Renal cortex interstitium (tissue), 11 donors: ENCODE data around the gene SPOCK2. TPM values are rescaled to one million over a fixed set of nuclear protein-coding genes. Genes with fewer than 3 reads are reported as not detected.
"Not testable (repeated sequence)": the region's sequence is repeated elsewhere in the genome, so short reads cannot be mapped to it uniquely, and the experiment has no call there.

Experiments
- DNase-seq, 11 donors: peaks; one replicate each; pipeline ENCODE4 v3.0.0-alpha.2; 2013; ENCODE audit warnings: low read depth in 9 of 11, low spot score in 4 of 11; ENCODE audit errors: extremely low read depth in 1 of 11
- polyA plus RNA-seq, 3 donors: library from polyadenylated mRNA; unstranded; fragments of 120-200 nt; gene quantifications; one replicate each; pipeline ENCODE4 v1.2.1, GENCODE V29; 2013; ENCODE audit not compliant: insufficient read length in 3 of 3

The SPOCK2 gene
- polyA plus RNA-seq, 3 donors = 119 to 151 (median 140) TPM

GRCh38 chr10:72110673-72111401 lies 22.5 kb upstream of the SPOCK2 start:
- DNase-seq = no peak

DNA sequence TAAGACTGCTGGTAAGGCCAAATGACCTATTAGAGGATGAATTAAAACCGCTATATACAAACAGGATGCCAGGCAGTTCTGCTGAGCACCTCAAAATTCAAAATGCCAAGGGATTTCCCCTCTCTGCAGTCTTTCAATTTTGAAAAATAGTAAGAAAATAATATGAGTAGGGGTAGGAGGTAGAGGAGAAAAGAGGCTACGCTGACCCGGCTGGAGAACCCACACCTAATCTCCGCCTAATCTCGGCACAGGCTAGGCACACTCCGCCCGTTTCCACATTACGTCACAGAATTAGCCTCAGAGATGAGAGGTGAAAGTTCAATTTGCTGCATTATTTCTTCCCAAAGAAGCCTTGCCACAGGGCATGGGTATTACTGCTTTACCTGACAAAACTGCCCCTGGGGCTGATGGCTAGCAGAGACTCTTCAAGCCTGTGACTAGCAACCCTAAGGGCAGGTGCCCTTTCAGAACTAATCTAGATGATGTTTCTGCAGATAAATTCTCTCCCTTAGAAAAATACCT lies 21.3 kb upstream of the SPOCK2 start:
- DNase-seq = no peak

DNA sequence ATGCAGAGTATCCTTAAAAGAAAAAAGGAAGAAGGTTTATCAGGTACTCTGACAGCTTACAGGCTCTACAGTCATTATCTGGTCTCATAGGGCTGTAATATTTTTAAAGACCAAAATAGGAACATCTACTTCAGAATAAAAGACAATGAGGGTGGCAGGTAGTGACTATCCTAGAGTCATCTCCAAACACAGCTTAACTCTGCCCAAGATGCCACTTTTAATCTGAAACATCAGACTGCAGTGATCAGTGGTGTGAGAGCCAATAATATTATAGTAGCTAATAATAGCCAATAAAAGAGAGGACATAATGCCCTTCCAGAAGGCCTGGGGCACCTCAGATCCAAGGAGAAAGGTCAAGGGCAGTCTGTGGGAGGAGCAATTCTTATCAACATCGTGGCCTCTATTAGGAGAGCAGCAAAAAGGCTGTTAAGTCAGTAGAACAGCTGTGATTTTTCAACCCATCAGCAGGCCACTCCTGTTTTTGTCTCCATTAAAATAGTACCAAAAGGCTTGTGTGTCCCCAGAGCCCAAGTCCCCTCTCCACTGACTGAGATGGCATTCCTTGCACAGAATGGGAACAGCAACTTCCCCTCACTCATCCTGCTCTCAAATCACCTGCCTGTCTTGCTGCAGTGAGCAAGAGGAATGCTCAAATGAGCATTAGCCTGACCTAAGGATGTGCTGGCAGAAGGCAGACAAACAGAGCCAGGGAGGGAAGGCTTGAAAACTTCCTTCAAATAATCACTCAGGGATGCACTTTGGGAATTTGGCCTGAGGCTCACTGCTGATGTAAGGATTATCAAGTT lies 20.7 kb upstream of the SPOCK2 start:
- peak in 2 of 11 donors; percentile 28 to 38 for DNase-seq

DNA sequence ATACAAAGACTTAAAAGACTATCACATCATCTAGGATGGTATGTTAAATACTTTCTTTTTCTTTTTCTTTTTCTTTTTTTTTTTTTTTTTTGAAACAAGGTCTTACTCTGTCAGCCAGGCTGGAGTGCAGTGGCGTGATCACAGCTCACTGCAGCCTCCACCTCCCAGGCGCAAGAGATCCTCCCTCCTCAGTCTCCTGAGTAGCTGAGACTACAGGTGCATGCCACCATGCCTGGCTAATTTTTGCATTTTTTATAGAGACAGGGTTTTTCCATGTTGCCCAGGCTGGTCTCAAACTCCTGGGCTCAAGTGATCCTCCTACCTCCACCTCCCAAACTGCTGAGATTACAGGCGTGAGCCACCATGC lies 19.6 kb upstream of the SPOCK2 start:
- DNase-seq = not testable (repeated sequence)

DNA sequence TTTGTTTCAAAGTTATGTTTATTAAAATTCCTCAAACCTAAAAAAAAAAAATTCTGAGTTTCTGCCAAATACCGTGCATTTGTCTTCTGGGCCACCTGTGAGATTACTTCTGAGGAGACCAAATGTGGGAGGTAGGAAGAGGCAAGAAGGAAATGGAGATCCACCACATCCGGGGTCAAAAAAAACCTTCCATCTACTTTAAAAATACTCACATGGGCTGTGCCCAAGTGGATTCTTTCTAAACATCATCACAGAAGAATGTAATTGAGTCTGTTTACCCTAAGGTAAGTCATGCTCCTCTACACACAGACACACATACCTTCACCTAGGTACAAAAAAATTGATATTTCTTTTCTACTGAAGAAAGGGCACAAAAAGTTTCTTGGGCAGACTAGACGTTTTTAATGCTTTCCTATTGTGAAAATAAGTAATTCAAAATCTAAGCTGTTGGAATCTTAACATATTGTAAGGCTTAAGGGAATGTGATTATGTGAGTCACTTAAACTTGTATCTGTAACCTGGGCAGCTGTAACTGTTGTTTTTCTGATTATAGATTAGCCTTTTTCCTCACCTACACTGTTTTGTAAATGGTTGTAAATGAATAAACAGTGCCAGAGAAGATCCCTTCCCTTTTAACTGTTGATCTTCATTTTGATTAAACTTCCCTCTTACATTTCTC lies 19.1 kb upstream of the SPOCK2 start:
- no peak for DNase-seq

GRCh38 chr10:72106896-72107295 lies 18.5 kb upstream of the SPOCK2 start:
- no peak for DNase-seq

DNA sequence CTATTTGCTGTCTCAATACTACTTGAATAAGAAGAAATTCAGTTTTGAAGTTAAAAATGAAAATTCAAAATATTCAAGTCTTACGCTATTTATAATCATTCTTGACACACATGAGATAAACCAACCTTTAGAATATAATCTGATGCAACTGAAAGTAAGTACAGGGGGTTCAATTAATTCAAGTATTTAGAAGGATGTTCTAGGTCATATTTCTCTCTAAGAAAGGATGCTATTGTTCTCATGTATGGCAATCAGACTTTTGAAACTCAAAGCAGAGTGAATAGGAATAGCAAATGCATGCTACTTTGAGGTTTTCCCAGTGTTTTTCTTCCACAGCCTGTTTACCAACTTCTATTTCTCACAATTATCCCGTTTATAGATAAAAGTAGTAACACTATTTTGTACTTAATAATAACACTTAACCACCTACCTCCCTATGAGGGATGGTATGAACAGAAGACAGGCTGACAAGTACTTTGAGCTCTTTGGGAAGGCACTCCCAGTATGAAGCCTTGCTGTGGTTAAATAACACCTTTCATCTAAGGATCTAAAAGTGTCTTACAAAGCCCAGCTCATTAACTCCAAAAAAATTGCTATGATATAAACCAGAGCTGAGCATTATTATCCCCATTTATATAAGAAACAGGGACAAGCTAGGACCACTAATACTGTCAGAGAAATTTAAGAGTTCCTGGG lies 18.0 kb upstream of the SPOCK2 start:
- no peak for DNase-seq

- no peak for DNase-seq
These were observed 17.4 kb upstream of the SPOCK2 start for GRCh38 chr10:72105710-72106109.

GRCh38 chr10:72105098-72105475 lies 16.7 kb upstream of the SPOCK2 start:
- no peak for DNase-seq

GRCh38 chr10:72104472-72105097 lies 16.2 kb upstream of the SPOCK2 start:
- no peak for DNase-seq

GRCh38 chr10:72099600-72099921 lies 11.2 kb upstream of the SPOCK2 start:
- DNase-seq = no peak

DNA sequence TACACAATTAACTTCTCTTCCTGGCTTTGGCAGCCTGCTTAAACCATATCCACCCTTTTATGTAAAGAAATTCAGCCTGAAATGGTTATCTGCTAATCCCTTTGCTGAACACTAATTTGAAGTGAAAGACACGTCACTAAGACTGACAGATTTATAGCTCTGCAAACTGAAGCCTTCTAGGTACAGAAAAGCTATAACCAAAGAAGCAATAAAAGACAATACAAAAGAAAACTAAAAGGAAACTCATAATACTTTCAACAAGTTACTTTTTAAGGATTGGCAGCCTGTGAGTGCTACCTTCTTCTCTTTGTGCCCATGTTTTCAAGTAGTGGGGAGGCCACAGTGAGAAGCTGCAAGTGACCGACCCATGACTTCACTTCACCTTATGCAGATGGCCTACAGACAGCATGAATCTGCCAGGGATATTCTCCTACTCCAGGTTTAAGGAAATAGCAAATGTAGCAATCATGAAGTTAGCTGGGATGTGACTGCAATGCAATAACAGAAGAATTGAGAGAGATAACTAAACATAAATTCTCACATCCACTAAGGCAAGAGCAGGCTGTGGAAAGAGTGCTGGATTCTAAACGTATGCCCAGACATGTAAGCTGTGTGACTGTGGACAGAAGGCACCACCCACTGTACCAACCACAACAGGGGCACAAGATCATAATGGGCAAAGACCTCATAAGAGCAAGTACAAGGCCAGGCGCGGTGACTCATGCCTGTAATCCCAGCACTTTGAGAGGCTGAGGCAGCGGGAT lies 10.7 kb upstream of the SPOCK2 start:
- DNase-seq = no peak

GRCh38 chr10:72098301-72098835 lies 10.0 kb upstream of the SPOCK2 start:
- DNase-seq = no peak

- DNase-seq = no peak
These were observed 9.3 kb upstream of the SPOCK2 start for GRCh38 chr10:72097448-72098300.

- peak in 1 of 11 donors; percentile 49 for DNase-seq
These were observed 8.0 kb upstream of the SPOCK2 start for GRCh38 chr10:72096115-72097000.

GRCh38 chr10:72095195-72095594 lies 6.8 kb upstream of the SPOCK2 start:
- DNase-seq = no peak
